Vagina (tissue), 2 donors: ENCODE data around the gene NIT2. TPM values are rescaled to one million over a fixed set of nuclear protein-coding genes. Genes with fewer than 3 reads are reported as not detected.

Experiments used
- DNase-seq, 2 donors: peaks; one replicate each; pipeline ENCODE4 v3.0.0-alpha.2; 2017; ENCODE audit errors: extremely low spot score in 2 of 2
- H3K27ac ChIP-seq: fragments of 200-600 bp; sonication (generic); one replicate; pipeline ENCODE4 v1.5.1; 2019
- H3K27me3 ChIP-seq: fragments of 200-600 bp; sonication (generic); one replicate; pipeline ENCODE4 v1.5.1; 2019
- H3K36me3 ChIP-seq, 2 donors: fragments of 200-600 bp; sonication (generic); one replicate each; pipeline ENCODE4 v1.5.1; 2017 to 2019
- H3K4me1 ChIP-seq: fragments of 200-600 bp; sonication (generic); one replicate; pipeline ENCODE4 v1.5.1; 2019
- H3K4me3 ChIP-seq, 2 donors: fragments of 200-600 bp; sonication (generic); 1 replicate in 1 of 2; 2 replicates in 1 of 2; pipeline ENCODE4 v1.5.1; 2016 to 2019
- H3K9me3 ChIP-seq: fragments of 200-600 bp; sonication (generic); one replicate; pipeline ENCODE4 v1.5.1; 2019
- CTCF ChIP-seq, 3 experiments: fragments of 450-650 bp in 2 of 3; fragments of 200-600 bp in 1 of 3; sonication (generic) in 1 of 3; IDR thresholded peaks; one replicate each; pipeline ENCODE4 v1.5.1; 2017 to 2019; ENCODE audit warnings: antibody characterized with exemption in 3 of 3, mild to moderate bottlenecking in 2 of 3, moderate library complexity in 2 of 3
- POLR2A ChIP-seq, 2 donors: fragments of 450-650 bp; IDR thresholded peaks; one replicate each; pipeline ENCODE4 v1.6.1; 2017; ENCODE audit warnings: antibody characterized with exemption in 2 of 2, mild to moderate bottlenecking in 2 of 2, moderate library complexity in 2 of 2
- POLR2AphosphoS5 ChIP-seq, 2 donors: sonication (generic); formaldehyde crosslinking; IDR thresholded peaks; one replicate each; pipeline ENCODE4 v1.9.0; 2017; ENCODE audit warnings: antibody characterized with exemption in 2 of 2, mild to moderate bottlenecking in 2 of 2, low read depth in 1 of 2; ENCODE audit not compliant: insufficient read depth in 1 of 2
- intact Hi-C: fragments of 100-400 bp; cut with DNase I; formaldehyde crosslinking; loops from one replicate; pipeline ENCODE4 v1.15.1; 2023
- total RNA-seq: library from RNA; depleted of rRNA; stranded (reverse); fragments of >200 nt; gene quantifications from one replicate; pipeline ENCODE4 v1.2.3, GENCODE V29; 2016

Gene NIT2
- total RNA-seq, 1 donor from 2014 or later, result 26.0 TPM

GRCh38 chr3:100359035-100359434 lies 24.5 kb downstream of the NIT2 start:
- DNase-seq, result no peak
- intact Hi-C loops, result no loop called here
- no peaks in the 10 kb centered on the region for H3K9me3 ChIP-seq
- no peak overlapping the region for H3K27ac ChIP-seq
- H3K36me3 ChIP-seq, result peaks cover 0 to 44% of the 10 kb centered on the region in 2 donors
- TF ChIP-seq CTCF (IDR thresholded peaks at IDR 0.05) (no peak), POLR2A (IDR thresholded peaks at IDR 0.05) (no peak), POLR2AphosphoS5 (IDR thresholded peaks at IDR 0.05; ENCODE audit: insufficient read depth in 1 of 2, low read depth in 1 of 2) (no peak)
- H3K4me1 ChIP-seq, result no peaks in the 10 kb centered on the region
- H3K27me3 ChIP-seq, result no peaks in the 10 kb centered on the region
- H3K4me3 ChIP-seq, result no peak overlapping the region

GRCh38 chr3:100360757-100361496 lies 26.4 kb downstream of the NIT2 start:
- no peak overlapping the region for H3K27ac ChIP-seq
- no peaks in the 10 kb centered on the region for H3K27me3 ChIP-seq
- intact Hi-C loops, result no loop called here
- no peaks in the 10 kb centered on the region for H3K4me1 ChIP-seq
- H3K4me3 ChIP-seq, result no peak overlapping the region
- no peak for DNase-seq
- H3K36me3 ChIP-seq, result peaks cover 0 to 35% of the 10 kb centered on the region in 2 donors
- TF ChIP-seq CTCF (IDR thresholded peaks at IDR 0.05), result no peak
- TF ChIP-seq POLR2A (IDR thresholded peaks at IDR 0.05), result no peak
- TF ChIP-seq POLR2AphosphoS5 (IDR thresholded peaks at IDR 0.05; ENCODE audit: insufficient read depth in 1 of 2, low read depth in 1 of 2), result no peak
- no peaks in the 10 kb centered on the region for H3K9me3 ChIP-seq

GRCh38 chr3:100361897-100362296 lies 27.3 kb downstream of the NIT2 start:
- H3K27ac ChIP-seq, result no peak overlapping the region
- intact Hi-C loops, result no loop called here
- no peak for DNase-seq
- no peaks in the 10 kb centered on the region for H3K27me3 ChIP-seq
- H3K36me3 ChIP-seq, result peaks cover 0 to 40% of the 10 kb centered on the region in 2 donors
- no peaks in the 10 kb centered on the region for H3K9me3 ChIP-seq
- no peak overlapping the region for H3K4me3 ChIP-seq
- no peaks in the 10 kb centered on the region for H3K4me1 ChIP-seq
- TF ChIP-seq CTCF (IDR thresholded peaks at IDR 0.05), result no peak

GRCh38 chr3:100364421-100364820 lies 29.9 kb downstream of the NIT2 start:
- no peaks in the 10 kb centered on the region for H3K9me3 ChIP-seq
- no peak overlapping the region for H3K4me3 ChIP-seq
- no peak for DNase-seq
- intact Hi-C loops, result no loop called here
- no peak overlapping the region for H3K27ac ChIP-seq
- peaks cover 0 to 51% of the 10 kb centered on the region in 2 donors for H3K36me3 ChIP-seq
- TF ChIP-seq CTCF (IDR thresholded peaks at IDR 0.05) (no peak), POLR2A (IDR thresholded peaks at IDR 0.05) (no peak), POLR2AphosphoS5 (IDR thresholded peaks at IDR 0.05; ENCODE audit: insufficient read depth in 1 of 2, low read depth in 1 of 2) (no peak)
- no peaks in the 10 kb centered on the region for H3K27me3 ChIP-seq
- no peaks in the 10 kb centered on the region for H3K4me1 ChIP-seq

GRCh38 chr3:100366424-100366823 lies 31.9 kb downstream of the NIT2 start:
- no peak overlapping the region for H3K27ac ChIP-seq

More at GRCh38 chr3:100366424-100366823, 31.9 kb downstream of the NIT2 start:
- Histone ChIP-seq H3K36me3 (peaks cover 0 to 61% of the 10 kb centered on the region in 2 donors), H3K27me3 (no peaks in the 10 kb centered on the region), H3K9me3 (no peaks in the 10 kb centered on the region), H3K4me1 (no peaks in the 10 kb centered on the region), H3K4me3 (no peak overlapping the region)
- no peak for TF ChIP-seq POLR2A (IDR thresholded peaks at IDR 0.05)
- no peak for TF ChIP-seq CTCF (IDR thresholded peaks at IDR 0.05)
- TF ChIP-seq POLR2AphosphoS5 (IDR thresholded peaks at IDR 0.05; ENCODE audit: insufficient read depth in 1 of 2, low read depth in 1 of 2), result no peak
- intact Hi-C loops, result no loop called here
- no peak for DNase-seq
